K562 (cell line): Measurements from ENCODE around the gene TMEM179. TPM values are rescaled to one million over a fixed set of nuclear protein-coding genes. Genes with fewer than 3 reads are reported as not detected.

Source experiments
- CREBBP ChIP-seq: IDR thresholded peaks from one replicate; pipeline ENCODE4 v1.6.1; 2012; ENCODE audit warnings: low read depth, mild to moderate bottlenecking, control low read depth, inconsistent platforms, low read length
- CXXC5 ChIP-seq: fragments of 250-450 bp; sonication (Bioruptor Pico); IDR thresholded peaks from 2 replicates; pipeline ENCODE4 v1.8.0; 2022; ENCODE audit warnings: inconsistent platforms, mild to moderate bottlenecking, moderate library complexity
- KLF6 ChIP-seq: fragments of 250-450 bp; sonication (Bioruptor Pico); IDR thresholded peaks from 2 replicates; pipeline ENCODE4 v1.4.0; 2020; ENCODE audit warnings: mild to moderate bottlenecking, moderate library complexity, borderline replicate concordance
- MTA2 ChIP-seq: fragments of 450-650 bp; IDR thresholded peaks from 2 replicates; pipeline ENCODE4 v1.6.1; 2016; ENCODE audit warnings: low read depth
- MYBL2 ChIP-seq, 2 experiments: fragments of 450-650 bp in 1 of 2; sonication (generic) in 1 of 2; formaldehyde crosslinking in 1 of 2; IDR thresholded peaks; 2 replicates each; pipeline versions ENCODE4 v1.6.1 to v1.8.1; 2017 to 2022; ENCODE audit warnings: borderline replicate concordance in 1 of 2, inconsistent platforms in 1 of 2, low read depth in 1 of 2, mild to moderate bottlenecking in 1 of 2, missing genetic modification reagents in 1 of 2, moderate library complexity in 1 of 2
- NCOR1 ChIP-seq: fragments of 450-650 bp; IDR thresholded peaks from 2 replicates; pipeline ENCODE4 v1.6.1; 2016; ENCODE audit warnings: mild to moderate bottlenecking, moderate library complexity
- PHF8 ChIP-seq: fragments of 200-600 bp; sonication (generic); IDR thresholded peaks from 2 replicates; pipeline ENCODE4 v1.6.1; 2012; ENCODE audit warnings: mixed run types, mild to moderate bottlenecking, inconsistent platforms, low read length, moderate library complexity, borderline replicate concordance
- RBFOX2 ChIP-seq: fragments of 200-400 bp; formaldehyde crosslinking; IDR thresholded peaks from 2 replicates; pipeline ENCODE4 v1.6.1; 2017; ENCODE audit warnings: low read depth, mild to moderate bottlenecking, low read length, moderate library complexity
- RNF2 ChIP-seq: sonication (generic); IDR thresholded peaks from 2 replicates; pipeline ENCODE4 v1.6.1; 2016
- TOE1 ChIP-seq, 2 experiments: fragments of 450-650 bp in 1 of 2; sonication (generic) in 1 of 2; formaldehyde crosslinking in 1 of 2; IDR thresholded peaks; 2 replicates each; pipeline versions ENCODE4 v1.7.1 to v1.8.0; 2016 to 2022; ENCODE audit warnings: borderline replicate concordance in 2 of 2, mild to moderate bottlenecking in 2 of 2, antibody characterized with exemption in 1 of 2, inconsistent platforms in 1 of 2, low read depth in 1 of 2, missing genetic modification reagents in 1 of 2, moderate library complexity in 1 of 2
- ZNF24 ChIP-seq: fragments of 450-650 bp; IDR thresholded peaks from 2 replicates; pipeline ENCODE4 v1.6.1; 2016
- ZNF551 ChIP-seq: fragments of 250-450 bp; sonication (Bioruptor Pico); IDR thresholded peaks from 2 replicates; pipeline ENCODE4 v1.5.0; 2021; ENCODE audit warnings: mild to moderate bottlenecking, moderate library complexity
- ZNF583 ChIP-seq: fragments of 250-450 bp; sonication (Bioruptor Pico); IDR thresholded peaks from 2 replicates; pipeline ENCODE4 v1.4.0; 2020
- polyA plus RNA-seq, 8 experiments: library from polyadenylated mRNA; depleted of rRNA in 4 of 8; stranded (reverse) in 5 of 8; unstranded in 3 of 8; fragments of >200 nt; fragmentation: Nextera tagmentation in 2 of 8; fragmentation: Illumina TruSeq in 1 of 8; extraction: Ambion mirVana in 2 of 8; extraction: Trizol in 1 of 8; gene quantifications; 2 replicates each; pipeline versions ENCODE4 v1.2.1 to v1.2.3, GENCODE V29; 2011 to 2014; ENCODE audit warnings: inconsistent platforms in 1 of 8, missing spikeins in 1 of 8
- total RNA-seq, 7 experiments: library from RNA; depleted of rRNA in 6 of 7; stranded (reverse); fragments of >200 nt in 6 of 7; fragmentation: Illumina TruSeq in 2 of 7; extraction: Trizol in 2 of 7; gene quantifications; 2 replicates each; pipeline versions ENCODE4 v1.2.1 to v1.2.3, GENCODE V29; 2011 to 2021; ENCODE audit warnings: low replicate concordance in 1 of 7
- TF ChIP-seq, protein P1 (sequence below), 2 experiments: fragments of 150-350 bp in 1 of 2; IDR thresholded peaks; 2 replicates each; pipeline ENCODE4 v1.6.1; 2012 to 2016; ENCODE audit warnings: low read depth in 2 of 2, low read length in 2 of 2, mild to moderate bottlenecking in 1 of 2, moderate library complexity in 1 of 2
- TF ChIP-seq, protein P2 (sequence below): fragments of 450-650 bp; IDR thresholded peaks from 2 replicates; pipeline ENCODE4 v1.6.1; 2017; ENCODE audit warnings: antibody characterized with exemption, mild to moderate bottlenecking
- TF ChIP-seq, protein P3 (sequence below), 2 experiments: IDR thresholded peaks; 2 replicates each; pipeline ENCODE4 v1.6.1; 2011; ENCODE audit warnings: borderline replicate concordance in 1 of 2, control low read depth in 1 of 2, low read depth in 1 of 2, low read length in 1 of 2, mild to moderate bottlenecking in 1 of 2, mixed read lengths in 1 of 2, moderate library complexity in 1 of 2; ENCODE audit not compliant: insufficient read depth in 1 of 2, insufficient read length in 1 of 2, poor library complexity in 1 of 2, severe bottlenecking in 1 of 2; ENCODE audit errors: extremely low read depth in 1 of 2
- TF ChIP-seq, protein P4 (sequence below): fragments of 450-650 bp; formaldehyde crosslinking; IDR thresholded peaks from 2 replicates; pipeline ENCODE4 v1.4.0; 2020; ENCODE audit warnings: mild to moderate bottlenecking, moderate library complexity

The TMEM179 gene
- total and polyA plus RNA-seq, 9 of the 15 experiments (the other 6 are each of a cell fraction or from before 2014, with no cell fraction given): not detected

DNA sequence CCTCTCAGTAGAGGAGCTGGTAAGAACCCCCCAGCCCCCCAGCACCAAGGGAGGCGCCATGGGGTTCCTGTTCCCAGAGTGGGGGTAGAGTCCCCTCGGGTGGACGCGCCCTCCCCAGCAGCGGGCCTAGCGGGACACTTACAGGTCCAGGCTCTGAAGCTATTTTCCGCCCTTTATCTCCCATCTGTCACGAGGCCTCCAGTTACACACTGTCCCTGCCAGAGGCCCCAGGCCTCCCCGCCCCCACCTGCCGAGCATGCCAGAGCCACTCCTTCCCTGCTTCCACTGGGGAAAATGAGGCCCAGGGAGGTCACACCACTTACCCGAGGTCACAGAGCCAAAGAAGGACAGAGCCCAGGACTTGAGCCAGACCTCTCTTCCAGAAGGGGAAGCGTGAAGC lies 21.9 kb downstream of the TMEM179 start (continued):
- TF ChIP-seq, protein P1, sequence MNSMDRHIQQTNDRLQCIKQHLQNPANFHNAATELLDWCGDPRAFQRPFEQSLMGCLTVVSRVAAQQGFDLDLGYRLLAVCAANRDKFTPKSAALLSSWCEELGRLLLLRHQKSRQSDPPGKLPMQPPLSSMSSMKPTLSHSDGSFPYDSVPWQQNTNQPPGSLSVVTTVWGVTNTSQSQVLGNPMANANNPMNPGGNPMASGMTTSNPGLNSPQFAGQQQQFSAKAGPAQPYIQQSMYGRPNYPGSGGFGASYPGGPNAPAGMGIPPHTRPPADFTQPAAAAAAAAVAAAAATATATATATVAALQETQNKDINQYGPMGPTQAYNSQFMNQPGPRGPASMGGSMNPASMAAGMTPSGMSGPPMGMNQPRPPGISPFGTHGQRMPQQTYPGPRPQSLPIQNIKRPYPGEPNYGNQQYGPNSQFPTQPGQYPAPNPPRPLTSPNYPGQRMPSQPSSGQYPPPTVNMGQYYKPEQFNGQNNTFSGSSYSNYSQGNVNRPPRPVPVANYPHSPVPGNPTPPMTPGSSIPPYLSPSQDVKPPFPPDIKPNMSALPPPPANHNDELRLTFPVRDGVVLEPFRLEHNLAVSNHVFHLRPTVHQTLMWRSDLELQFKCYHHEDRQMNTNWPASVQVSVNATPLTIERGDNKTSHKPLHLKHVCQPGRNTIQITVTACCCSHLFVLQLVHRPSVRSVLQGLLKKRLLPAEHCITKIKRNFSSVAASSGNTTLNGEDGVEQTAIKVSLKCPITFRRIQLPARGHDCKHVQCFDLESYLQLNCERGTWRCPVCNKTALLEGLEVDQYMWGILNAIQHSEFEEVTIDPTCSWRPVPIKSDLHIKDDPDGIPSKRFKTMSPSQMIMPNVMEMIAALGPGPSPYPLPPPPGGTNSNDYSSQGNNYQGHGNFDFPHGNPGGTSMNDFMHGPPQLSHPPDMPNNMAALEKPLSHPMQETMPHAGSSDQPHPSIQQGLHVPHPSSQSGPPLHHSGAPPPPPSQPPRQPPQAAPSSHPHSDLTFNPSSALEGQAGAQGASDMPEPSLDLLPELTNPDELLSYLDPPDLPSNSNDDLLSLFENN (IDR thresholded peaks at IDR 0.05; ENCODE audit: low read depth in 2 of 2, low read length in 2 of 2): no peak
- TF ChIP-seq KLF6 (CRISPR knock-in tag) (0 out of 2 replicates have a peak, but pooled peaks have one; percentile 41), ZNF24 (no peak), NCOR1 (no peak), MYBL2 (IDR thresholded peaks at IDR 0.05; ENCODE audit: low read depth) (no peak), MYBL2 (CRISPR knock-in tag; IDR thresholded peaks at IDR 0.05; ENCODE audit: borderline replicate concordance) (no peak), TOE1 (IDR thresholded peaks at IDR 0.05; ENCODE audit: borderline replicate concordance) (no peak), TOE1 (CRISPR knock-in tag; IDR thresholded peaks at IDR 0.05; ENCODE audit: borderline replicate concordance, low read depth) (no peak), ZNF551 (CRISPR knock-in tag) (no peak), PHF8 (peak; percentile 35; the same call in 1 of the 2 replicates), CXXC5 (CRISPR knock-in tag) (peak; percentile 28), CREBBP (no peak), RBFOX2 (no peak), ZNF583 (CRISPR knock-in tag) (0 out of 2 replicates have a peak, but pooled peaks have one; percentile 9), MTA2 (no peak), RNF2 (peak; percentile 74; the same call in 1 of the 2 replicates)
- TF ChIP-seq, protein P2, sequence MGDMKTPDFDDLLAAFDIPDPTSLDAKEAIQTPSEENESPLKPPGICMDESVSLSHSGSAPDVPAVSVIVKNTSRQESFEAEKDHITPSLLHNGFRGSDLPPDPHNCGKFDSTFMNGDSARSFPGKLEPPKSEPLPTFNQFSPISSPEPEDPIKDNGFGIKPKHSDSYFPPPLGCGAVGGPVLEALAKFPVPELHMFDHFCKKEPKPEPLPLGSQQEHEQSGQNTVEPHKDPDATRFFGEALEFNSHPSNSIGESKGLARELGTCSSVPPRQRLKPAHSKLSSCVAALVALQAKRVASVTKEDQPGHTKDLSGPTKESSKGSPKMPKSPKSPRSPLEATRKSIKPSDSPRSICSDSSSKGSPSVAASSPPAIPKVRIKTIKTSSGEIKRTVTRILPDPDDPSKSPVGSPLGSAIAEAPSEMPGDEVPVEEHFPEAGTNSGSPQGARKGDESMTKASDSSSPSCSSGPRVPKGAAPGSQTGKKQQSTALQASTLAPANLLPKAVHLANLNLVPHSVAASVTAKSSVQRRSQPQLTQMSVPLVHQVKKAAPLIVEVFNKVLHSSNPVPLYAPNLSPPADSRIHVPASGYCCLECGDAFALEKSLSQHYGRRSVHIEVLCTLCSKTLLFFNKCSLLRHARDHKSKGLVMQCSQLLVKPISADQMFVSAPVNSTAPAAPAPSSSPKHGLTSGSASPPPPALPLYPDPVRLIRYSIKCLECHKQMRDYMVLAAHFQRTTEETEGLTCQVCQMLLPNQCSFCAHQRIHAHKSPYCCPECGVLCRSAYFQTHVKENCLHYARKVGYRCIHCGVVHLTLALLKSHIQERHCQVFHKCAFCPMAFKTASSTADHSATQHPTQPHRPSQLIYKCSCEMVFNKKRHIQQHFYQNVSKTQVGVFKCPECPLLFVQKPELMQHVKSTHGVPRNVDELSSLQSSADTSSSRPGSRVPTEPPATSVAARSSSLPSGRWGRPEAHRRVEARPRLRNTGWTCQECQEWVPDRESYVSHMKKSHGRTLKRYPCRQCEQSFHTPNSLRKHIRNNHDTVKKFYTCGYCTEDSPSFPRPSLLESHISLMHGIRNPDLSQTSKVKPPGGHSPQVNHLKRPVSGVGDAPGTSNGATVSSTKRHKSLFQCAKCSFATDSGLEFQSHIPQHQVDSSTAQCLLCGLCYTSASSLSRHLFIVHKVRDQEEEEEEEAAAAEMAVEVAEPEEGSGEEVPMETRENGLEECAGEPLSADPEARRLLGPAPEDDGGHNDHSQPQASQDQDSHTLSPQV: 0 out of 2 replicates have a peak, but pooled peaks have one; percentile 19
- TF ChIP-seq, protein P3, sequence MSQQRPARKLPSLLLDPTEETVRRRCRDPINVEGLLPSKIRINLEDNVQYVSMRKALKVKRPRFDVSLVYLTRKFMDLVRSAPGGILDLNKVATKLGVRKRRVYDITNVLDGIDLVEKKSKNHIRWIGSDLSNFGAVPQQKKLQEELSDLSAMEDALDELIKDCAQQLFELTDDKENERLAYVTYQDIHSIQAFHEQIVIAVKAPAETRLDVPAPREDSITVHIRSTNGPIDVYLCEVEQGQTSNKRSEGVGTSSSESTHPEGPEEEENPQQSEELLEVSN (IDR thresholded peaks at IDR 0.05; ENCODE audit: borderline replicate concordance in 1 of 2, extremely low read depth in 1 of 2, insufficient read depth in 1 of 2, insufficient read length in 1 of 2, low read depth in 1 of 2, low read length in 1 of 2, poor library complexity in 1 of 2, severe bottlenecking in 1 of 2): no peak
- TF ChIP-seq, protein P4, sequence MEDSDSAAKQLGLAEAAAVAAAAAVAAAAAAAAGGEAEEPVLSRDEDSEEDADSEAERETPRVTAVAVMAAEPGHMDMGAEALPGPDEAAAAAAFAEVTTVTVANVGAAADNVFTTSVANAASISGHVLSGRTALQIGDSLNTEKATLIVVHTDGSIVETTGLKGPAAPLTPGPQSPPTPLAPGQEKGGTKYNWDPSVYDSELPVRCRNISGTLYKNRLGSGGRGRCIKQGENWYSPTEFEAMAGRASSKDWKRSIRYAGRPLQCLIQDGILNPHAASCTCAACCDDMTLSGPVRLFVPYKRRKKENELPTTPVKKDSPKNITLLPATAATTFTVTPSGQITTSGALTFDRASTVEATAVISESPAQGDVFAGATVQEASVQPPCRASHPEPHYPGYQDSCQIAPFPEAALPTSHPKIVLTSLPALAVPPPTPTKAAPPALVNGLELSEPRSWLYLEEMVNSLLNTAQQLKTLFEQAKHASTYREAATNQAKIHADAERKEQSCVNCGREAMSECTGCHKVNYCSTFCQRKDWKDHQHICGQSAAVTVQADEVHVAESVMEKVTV: no peak
